RWPE2 (cell line): ENCODE results near the gene UBE2C.

Experiments
- ATAC-seq: fragments of 200-7000 bp; cut with Tn5 transposase; 3 replicates; pipeline ENCODE4 v1.9.1; 2021; ENCODE audit warnings: low read depth
- DNase-seq: peaks from one replicate; pipeline ENCODE4 v3.0.0-alpha.2; 2020; ENCODE audit warnings: low spot score
- H3K27ac ChIP-seq: fragments of 450-650 bp; 2 replicates; pipeline ENCODE4 v1.5.1; 2017; ENCODE audit warnings: mild to moderate bottlenecking; ENCODE audit not compliant: poor library complexity, severe bottlenecking
- H3K27me3 ChIP-seq: fragments of 250-450 bp; sonication (Bioruptor Pico); 2 replicates; pipeline ENCODE4 v1.5.1; 2021; ENCODE audit warnings: mild to moderate bottlenecking, moderate library complexity; ENCODE audit not compliant: insufficient read depth, poor library complexity, severe bottlenecking
- H3K36me3 ChIP-seq: fragments of 250-450 bp; sonication (Bioruptor Pico); 2 replicates; pipeline ENCODE4 v1.5.1; 2020; ENCODE audit warnings: low read depth, mild to moderate bottlenecking, moderate library complexity
- H3K4me1 ChIP-seq: fragments of 250-450 bp; sonication (Bioruptor Pico); 2 replicates; pipeline ENCODE4 v1.5.1; 2021; ENCODE audit warnings: mild to moderate bottlenecking, moderate library complexity; ENCODE audit not compliant: insufficient read depth, poor library complexity, severe bottlenecking
- H3K4me3 ChIP-seq: fragments of 250-450 bp; sonication (Bioruptor Pico); 2 replicates; pipeline ENCODE4 v1.5.1; 2021; ENCODE audit warnings: mild to moderate bottlenecking, moderate library complexity; ENCODE audit not compliant: severe bottlenecking
- H3K9me3 ChIP-seq: fragments of 250-450 bp; sonication (Bioruptor Pico); 2 replicates; pipeline ENCODE4 v1.5.1; 2021; ENCODE audit warnings: mild to moderate bottlenecking, moderate library complexity; ENCODE audit not compliant: severe bottlenecking
- CTCF ChIP-seq: fragments of 450-650 bp; IDR thresholded peaks from one replicate; pipeline ENCODE4 v1.5.1; 2017; ENCODE audit warnings: mild to moderate bottlenecking, moderate library complexity; ENCODE audit not compliant: poor library complexity, severe bottlenecking

Gene UBE2C

GRCh38 chr20:45821947-45822346 is 9.5 kb downstream of the UBE2C start:
- Histone ChIP-seq H3K27me3 (peaks cover 15% of the 10 kb centered on the region), H3K27ac (no peak overlapping the region), H3K9me3 (no peaks in the 10 kb centered on the region), H3K36me3 (peaks cover 5% of the 10 kb centered on the region), H3K4me1 (no peaks in the 10 kb centered on the region), H3K4me3 (no peak overlapping the region)
- DNase-seq (no peak), ATAC-seq (no peak)
- TF ChIP-seq CTCF: no peak

- Histone ChIP-seq H3K4me3 (no peak overlapping the region), H3K4me1 (no peaks in the 10 kb centered on the region), H3K27ac (no peak overlapping the region), H3K9me3 (no peaks in the 10 kb centered on the region), H3K27me3 (peaks cover 15% of the 10 kb centered on the region), H3K36me3 (no peaks in the 10 kb centered on the region)
- ATAC-seq: peak; percentile 72
- TF ChIP-seq CTCF: no peak
- DNase-seq: peak; percentile 89
These were observed 10.4 kb downstream of the UBE2C start for GRCh38 chr20:45822857-45823256.

DNA sequence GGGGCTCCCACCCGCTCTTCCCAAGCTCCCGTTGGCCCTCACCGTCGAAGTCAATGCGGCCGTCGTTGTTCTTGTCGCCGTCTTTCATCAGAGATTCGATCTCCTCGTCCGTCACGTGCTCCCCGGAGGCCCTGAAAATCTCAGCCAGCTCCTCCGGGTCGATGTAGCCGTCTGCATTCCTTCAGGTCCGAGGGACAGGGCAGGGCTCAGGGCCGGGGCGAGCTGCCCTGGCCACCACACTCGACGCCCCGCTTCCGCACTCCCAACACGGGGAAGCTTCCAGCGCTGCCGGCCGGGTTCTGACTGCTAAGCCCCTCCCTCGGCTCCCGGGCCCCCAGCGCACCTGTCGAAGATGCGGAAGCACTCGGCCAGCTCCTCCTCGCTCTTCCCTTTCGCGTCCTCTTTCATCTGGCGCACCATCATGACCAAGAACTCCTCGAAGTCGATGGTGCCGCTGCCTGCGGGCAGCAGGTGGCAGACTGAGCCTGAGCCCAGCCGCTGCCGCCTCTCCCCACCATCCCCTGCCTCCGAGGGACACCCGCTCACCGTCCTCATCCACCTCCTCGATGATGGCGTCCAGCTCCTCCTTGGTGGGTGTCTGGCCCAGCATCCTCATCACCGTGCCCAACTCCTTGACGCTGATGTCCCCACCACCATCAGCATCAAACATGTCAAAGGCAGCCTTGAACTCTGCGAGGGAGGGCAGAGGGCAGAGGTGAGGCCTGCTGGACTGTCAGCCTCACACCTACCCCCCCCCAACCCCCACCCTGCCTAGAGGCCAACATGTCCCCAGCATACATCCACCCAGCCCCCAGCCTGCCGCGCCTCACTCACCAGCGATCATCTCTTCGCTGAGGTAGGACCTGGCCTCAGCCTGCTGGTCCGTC is 11.7 kb downstream of the UBE2C start:
- no peak overlapping the region for H3K4me3 ChIP-seq
- no peak overlapping the region for H3K27ac ChIP-seq
- no peaks in the 10 kb centered on the region for H3K9me3 ChIP-seq
- DNase-seq (no peak), ATAC-seq (peak; percentile 55)
- peaks cover 15% of the 10 kb centered on the region for H3K27me3 ChIP-seq
- H3K4me1 ChIP-seq: no peaks in the 10 kb centered on the region
- no peaks in the 10 kb centered on the region for H3K36me3 ChIP-seq
- peak; percentile 92 for TF ChIP-seq CTCF

GRCh38 chr20:45826381-45827019 is 14.1 kb downstream of the UBE2C start:
- Histone ChIP-seq H3K4me1 (no peaks in the 10 kb centered on the region), H3K4me3 (no peak overlapping the region), H3K9me3 (no peaks in the 10 kb centered on the region), H3K36me3 (no peaks in the 10 kb centered on the region), H3K27me3 (peaks cover 15% of the 10 kb centered on the region), H3K27ac (no peak overlapping the region)
- DNase-seq (no peak), ATAC-seq (no peak)
- TF ChIP-seq CTCF: no peak
